Smooth muscle cell (in vitro differentiated cells): Measurements from ENCODE around the gene NAA20. TPM values are rescaled to one million over a fixed set of nuclear protein-coding genes. Genes with fewer than 3 reads are reported as not detected.

ENCODE experiments used
- DNase-seq: peaks from one replicate; lab custom pipeline; 2025; ENCODE audit not compliant: unreplicated experiment; lab: John Stamatoyannopoulos, UW
- H2AFZ ChIP-seq: fragments of 200-600 bp; sonication (generic); 2 replicates; pipeline ENCODE4 v1.6.0; 2016; ENCODE audit warnings: antibody characterized with exemption, low read depth, mild to moderate bottlenecking
- H3F3A ChIP-seq: fragments of 200-600 bp; sonication (generic); 2 replicates; pipeline ENCODE4 v1.6.0; 2017; ENCODE audit warnings: antibody characterized with exemption, low read depth
- H3K27ac ChIP-seq: fragments of 200-600 bp; sonication (generic); 2 replicates; pipeline ENCODE4 v1.5.1; 2016; ENCODE audit warnings: low read depth, mild to moderate bottlenecking
- H3K27me3 ChIP-seq: fragments of 200-600 bp; sonication (generic); 2 replicates; pipeline ENCODE4 v1.6.1; 2016; ENCODE audit warnings: low read depth, mild to moderate bottlenecking
- H3K36me3 ChIP-seq: fragments of 200-600 bp; sonication (generic); 2 replicates; pipeline ENCODE4 v1.5.1; 2016; ENCODE audit warnings: low read depth
- H3K4me1 ChIP-seq: fragments of 200-600 bp; sonication (generic); 2 replicates; pipeline ENCODE4 v1.5.1; 2016; ENCODE audit warnings: low read depth
- H3K4me2 ChIP-seq: fragments of 200-600 bp; sonication (generic); 2 replicates; pipeline ENCODE4 v1.6.0; 2016; ENCODE audit warnings: mild to moderate bottlenecking
- H3K4me3 ChIP-seq: fragments of 200-600 bp; sonication (generic); 2 replicates; pipeline ENCODE4 v1.5.1; 2016; ENCODE audit warnings: mild to moderate bottlenecking
- H3K79me2 ChIP-seq: fragments of 200-600 bp; sonication (generic); 2 replicates; pipeline ENCODE4 v1.6.0; 2016; ENCODE audit warnings: low read depth, mild to moderate bottlenecking
- H3K9ac ChIP-seq: fragments of 200-600 bp; sonication (generic); 2 replicates; pipeline ENCODE4 v1.6.0; 2016; ENCODE audit warnings: low read depth
- H3K9me3 ChIP-seq: fragments of 200-600 bp; sonication (generic); replicated peaks from 2 replicates; pipeline ENCODE4 v1.5.1; 2016; ENCODE audit warnings: low read depth
- H4K20me1 ChIP-seq: fragments of 200-600 bp; sonication (generic); 2 replicates; pipeline ENCODE4 v1.6.0; 2016; ENCODE audit warnings: low read depth
- WGBS: methylation state at CpG from one replicate; pipeline ENCODE4 v1.1.7; 2016; ENCODE audit warnings: low lambda C conversion rate; 5-methylcytosine and 5-hydroxymethylcytosine counted together
- polyA plus RNA-seq: library from polyadenylated mRNA; unstranded; fragments of >200 nt; fragmentation: Nextera tagmentation; extraction: Ambion mirVana; gene quantifications from 2 replicates; pipeline ENCODE4 v1.2.1, GENCODE V29; 2016
- total RNA-seq: library from RNA; depleted of rRNA; stranded (reverse); fragments of >200 nt; gene quantifications from 2 replicates; pipeline ENCODE4 v1.2.3, GENCODE V29; 2014
- TF ChIP-seq, protein P1 (sequence below): fragments of 200-600 bp; sonication (generic); IDR thresholded peaks from 2 replicates; pipeline ENCODE4 v1.5.1; 2017; ENCODE audit warnings: borderline replicate concordance, mild to moderate bottlenecking, antibody characterized with exemption; ENCODE audit not compliant: insufficient read depth, poor library complexity, severe bottlenecking

Gene NAA20, protein sequence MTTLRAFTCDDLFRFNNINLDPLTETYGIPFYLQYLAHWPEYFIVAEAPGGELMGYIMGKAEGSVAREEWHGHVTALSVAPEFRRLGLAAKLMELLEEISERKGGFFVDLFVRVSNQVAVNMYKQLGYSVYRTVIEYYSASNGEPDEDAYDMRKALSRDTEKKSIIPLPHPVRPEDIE
- total RNA-seq (35.4 and 49.4 TPM in 2 replicates), polyA plus RNA-seq (96.9 and 101 TPM in 2 replicates)

DNA sequence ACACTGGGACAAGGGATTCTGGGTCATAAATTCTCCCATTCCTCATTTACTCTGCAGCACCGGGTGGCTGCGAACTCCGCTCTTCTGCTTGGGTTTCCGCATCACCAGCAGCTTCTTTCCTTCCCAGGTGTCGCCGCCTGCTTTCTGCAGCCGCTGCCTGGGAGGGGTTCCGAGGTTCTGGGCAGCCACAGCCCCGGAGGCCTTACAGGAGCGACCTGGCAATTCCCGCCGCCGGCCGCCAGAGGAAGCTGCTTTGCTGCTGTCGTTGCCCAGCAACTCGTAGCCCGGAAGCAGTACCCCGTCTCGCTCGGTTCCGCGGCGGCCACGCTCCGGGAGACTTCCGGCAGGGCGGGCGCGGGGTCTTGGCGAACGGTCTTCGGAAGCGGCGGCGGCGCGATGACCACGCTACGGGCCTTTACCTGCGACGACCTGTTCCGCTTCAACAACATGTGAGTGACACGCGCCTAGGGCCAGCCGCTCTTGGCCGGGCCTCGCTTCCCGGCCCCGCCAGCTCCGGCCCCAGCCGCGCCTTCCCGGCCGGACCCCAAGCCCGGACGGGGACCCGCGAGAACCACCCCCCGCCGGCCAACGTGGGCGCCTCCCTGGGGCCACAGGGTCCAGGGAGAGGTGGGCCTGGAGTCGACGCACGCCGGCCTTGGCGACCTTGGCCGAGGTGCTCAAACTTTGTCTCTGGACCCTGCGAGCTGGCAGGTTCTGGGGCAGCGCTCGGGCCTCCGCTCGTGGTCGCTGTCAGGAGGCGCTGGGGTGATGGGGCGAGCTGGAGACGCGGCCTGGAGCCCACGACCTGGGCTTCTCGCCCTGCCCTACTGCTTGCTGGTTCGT is at the start of gene NAA20:
NAA20 (plus strand) TSS at position 362 of the 843 bp plus-strand sequence; CDS start at position 397, 35 bp downstream.
- H3K9ac ChIP-seq, result peak within 1 kb of the TSS; percentile 97
- peak within 1 kb of the TSS; percentile 100 for H3K4me2 ChIP-seq
- H2AFZ ChIP-seq, result peak within 1 kb of the TSS; percentile 96
- peaks cover 13% of the 10 kb centered on the region for H4K20me1 ChIP-seq
- H3K9me3 ChIP-seq, result no peaks in the 10 kb centered on the region
- TF ChIP-seq, protein P1, sequence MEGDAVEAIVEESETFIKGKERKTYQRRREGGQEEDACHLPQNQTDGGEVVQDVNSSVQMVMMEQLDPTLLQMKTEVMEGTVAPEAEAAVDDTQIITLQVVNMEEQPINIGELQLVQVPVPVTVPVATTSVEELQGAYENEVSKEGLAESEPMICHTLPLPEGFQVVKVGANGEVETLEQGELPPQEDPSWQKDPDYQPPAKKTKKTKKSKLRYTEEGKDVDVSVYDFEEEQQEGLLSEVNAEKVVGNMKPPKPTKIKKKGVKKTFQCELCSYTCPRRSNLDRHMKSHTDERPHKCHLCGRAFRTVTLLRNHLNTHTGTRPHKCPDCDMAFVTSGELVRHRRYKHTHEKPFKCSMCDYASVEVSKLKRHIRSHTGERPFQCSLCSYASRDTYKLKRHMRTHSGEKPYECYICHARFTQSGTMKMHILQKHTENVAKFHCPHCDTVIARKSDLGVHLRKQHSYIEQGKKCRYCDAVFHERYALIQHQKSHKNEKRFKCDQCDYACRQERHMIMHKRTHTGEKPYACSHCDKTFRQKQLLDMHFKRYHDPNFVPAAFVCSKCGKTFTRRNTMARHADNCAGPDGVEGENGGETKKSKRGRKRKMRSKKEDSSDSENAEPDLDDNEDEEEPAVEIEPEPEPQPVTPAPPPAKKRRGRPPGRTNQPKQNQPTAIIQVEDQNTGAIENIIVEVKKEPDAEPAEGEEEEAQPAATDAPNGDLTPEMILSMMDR, result peak; percentile 43
- H3K79me2 ChIP-seq, result peaks cover 50% of the 10 kb centered on the region
- H3K27ac ChIP-seq, result peak within 1 kb of the TSS; percentile 71
- DNase-seq, result peak; percentile 66
- H3F3A ChIP-seq, result no peaks in the 10 kb centered on the region
- peak within 1 kb of the TSS; percentile 100 for H3K4me3 ChIP-seq
- under 1% methylated on average over 76 of the region's 81 CpGs for WGBS
- H3K27me3 ChIP-seq, result no peaks in the 10 kb centered on the region
- H3K36me3 ChIP-seq, result no peaks in the 10 kb centered on the region
- peaks cover 10% of the 10 kb centered on the region for H3K4me1 ChIP-seq

DNA sequence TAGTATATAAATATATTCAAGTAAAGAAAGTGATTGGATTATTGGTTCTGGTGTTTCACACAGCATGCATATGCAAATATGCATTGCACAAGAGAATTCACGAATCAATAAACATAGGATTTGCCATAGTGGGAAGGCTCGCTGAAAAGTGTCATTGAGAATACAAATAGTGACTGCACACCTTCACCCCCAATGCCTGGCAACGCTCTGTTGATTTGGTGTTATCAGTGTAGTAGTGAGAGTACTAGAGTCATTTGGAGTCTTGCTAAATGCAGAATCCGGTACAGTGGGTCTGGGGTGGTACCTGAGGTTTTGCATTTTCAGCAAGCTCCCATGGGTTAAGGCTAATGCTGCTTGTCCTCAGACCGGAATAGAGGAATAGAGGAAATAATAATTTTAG is 49.7 kb upstream of the NAA20 start:
- H3K4me1 ChIP-seq, result peaks cover 16% of the 10 kb centered on the region
- no peak overlapping the region for H3K4me2 ChIP-seq
- peaks cover 6% of the 10 kb centered on the region for H3F3A ChIP-seq
- TF ChIP-seq, protein P1, result no peak
- H2AFZ ChIP-seq, result no peak overlapping the region
- H4K20me1 ChIP-seq, result no peaks in the 10 kb centered on the region
- no peak overlapping the region for H3K4me3 ChIP-seq
- DNase-seq, result no peak
- no peaks in the 10 kb centered on the region for H3K36me3 ChIP-seq
- no peak overlapping the region for H3K27ac ChIP-seq
- H3K9ac ChIP-seq, result no peak overlapping the region
- H3K27me3 ChIP-seq, result no peaks in the 10 kb centered on the region
- no peaks in the 10 kb centered on the region for H3K79me2 ChIP-seq
- WGBS, result 93% methylated on average over 5 of the region's 5 CpGs
- no peaks in the 10 kb centered on the region for H3K9me3 ChIP-seq

DNA sequence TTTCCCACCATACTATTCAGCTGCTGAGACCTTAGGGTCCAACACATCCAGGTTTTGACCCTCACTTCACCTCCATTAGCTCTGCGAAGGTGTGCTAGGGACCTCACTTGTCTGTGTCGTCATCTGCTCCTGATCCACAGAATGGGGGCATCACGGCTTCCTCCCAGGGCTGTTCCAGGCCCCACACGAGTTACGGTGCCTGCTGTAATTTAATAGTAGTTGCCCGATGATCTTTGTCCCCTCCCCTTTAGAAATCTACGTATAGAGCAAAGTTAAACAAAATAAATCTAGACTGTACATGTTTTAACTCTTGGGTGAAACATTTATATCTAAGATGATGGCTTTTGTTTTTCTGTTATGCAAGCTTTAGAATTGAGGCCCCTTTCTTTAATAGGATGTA is 49.1 kb upstream of the NAA20 start:
- 92% methylated on average over 7 of the region's 7 CpGs for WGBS

More for the DNA sequence above, 49.1 kb upstream of the NAA20 start:
- DNase-seq, result no peak
- no peak overlapping the region for H3K4me2 ChIP-seq
- H3K9ac ChIP-seq, result no peak overlapping the region
- H3K9me3 ChIP-seq, result no peaks in the 10 kb centered on the region
- no peak overlapping the region for H3K4me3 ChIP-seq
- H3F3A ChIP-seq, result peaks cover 7% of the 10 kb centered on the region
- no peaks in the 10 kb centered on the region for H3K27me3 ChIP-seq
- no peaks in the 10 kb centered on the region for H3K79me2 ChIP-seq
- no peaks in the 10 kb centered on the region for H4K20me1 ChIP-seq
- H3K36me3 ChIP-seq, result no peaks in the 10 kb centered on the region
- H3K4me1 ChIP-seq, result peaks cover 16% of the 10 kb centered on the region
- H2AFZ ChIP-seq, result no peak overlapping the region
- TF ChIP-seq, protein P1, result no peak
- H3K27ac ChIP-seq, result no peak overlapping the region
